RPMI8226 (cell line): ENCODE measurements around the gene ALDH1B1.

Experiments
- DNase-seq: peaks from one replicate; pipeline ENCODE4 v3.0.0-alpha.2; 2015

The ALDH1B1 gene

GRCh38 chr9:38442473-38443096 lies 50.1 kb downstream of the ALDH1B1 start:
- no peak for DNase-seq

- no peak for DNase-seq
Observed at GRCh38 chr9:38443181-38443580, 50.7 kb downstream of the ALDH1B1 start.

- no peak for DNase-seq
Observed at GRCh38 chr9:38443597-38443996, 51.1 kb downstream of the ALDH1B1 start.

GRCh38 chr9:38445154-38446043 lies 52.9 kb downstream of the ALDH1B1 start:
- DNase-seq = peak; percentile 25

- DNase-seq = no peak
Observed at GRCh38 chr9:38447703-38448102, 55.2 kb downstream of the ALDH1B1 start.
